GM18520 (cell line): Measurements from ENCODE around the gene ALG1L2.
"Not testable (repeated sequence)": the region's sequence is repeated elsewhere in the genome, so short reads cannot be mapped to it uniquely, and the experiment has no call there.

Source experiments
- ATAC-seq: cut with Tn5 transposase; IDR thresholded peaks from one replicate; pipeline ENCODE4 v1.9.1; 2021; ENCODE audit not compliant: unreplicated experiment

Gene ALG1L2

DNA sequence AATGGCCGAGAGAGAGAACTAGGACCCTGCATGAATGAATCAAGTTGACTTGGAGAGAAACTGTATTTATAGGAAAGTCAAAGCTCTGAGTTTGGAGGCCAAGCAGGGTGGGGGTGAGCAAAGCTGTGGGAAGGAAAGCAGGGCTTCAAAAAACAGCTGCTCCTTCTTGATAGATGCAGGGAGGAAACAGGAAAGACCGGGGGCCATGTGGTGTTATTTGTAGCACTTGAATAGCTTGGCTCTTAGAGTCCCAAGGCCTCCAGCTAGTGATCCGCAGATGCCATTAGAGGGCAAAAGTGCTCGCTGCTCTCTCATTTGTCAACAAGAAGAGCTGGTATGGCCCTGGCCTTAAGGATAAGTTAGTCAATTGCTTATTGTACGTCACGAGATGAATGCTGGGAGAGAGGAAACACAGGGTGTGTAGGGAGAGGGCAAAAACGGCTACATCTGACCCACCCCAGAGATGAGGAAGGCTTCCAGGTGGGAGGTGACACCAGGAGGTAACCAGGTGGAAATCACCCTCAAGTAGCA, at the start of gene ALG1L2:
Gene ALG1L2, plus strand, starts transcription at position 481 of the 531 bp plus-strand sequence. CDS start 186 bp downstream, outside the sequence.
- ATAC-seq = no peak

DNA sequence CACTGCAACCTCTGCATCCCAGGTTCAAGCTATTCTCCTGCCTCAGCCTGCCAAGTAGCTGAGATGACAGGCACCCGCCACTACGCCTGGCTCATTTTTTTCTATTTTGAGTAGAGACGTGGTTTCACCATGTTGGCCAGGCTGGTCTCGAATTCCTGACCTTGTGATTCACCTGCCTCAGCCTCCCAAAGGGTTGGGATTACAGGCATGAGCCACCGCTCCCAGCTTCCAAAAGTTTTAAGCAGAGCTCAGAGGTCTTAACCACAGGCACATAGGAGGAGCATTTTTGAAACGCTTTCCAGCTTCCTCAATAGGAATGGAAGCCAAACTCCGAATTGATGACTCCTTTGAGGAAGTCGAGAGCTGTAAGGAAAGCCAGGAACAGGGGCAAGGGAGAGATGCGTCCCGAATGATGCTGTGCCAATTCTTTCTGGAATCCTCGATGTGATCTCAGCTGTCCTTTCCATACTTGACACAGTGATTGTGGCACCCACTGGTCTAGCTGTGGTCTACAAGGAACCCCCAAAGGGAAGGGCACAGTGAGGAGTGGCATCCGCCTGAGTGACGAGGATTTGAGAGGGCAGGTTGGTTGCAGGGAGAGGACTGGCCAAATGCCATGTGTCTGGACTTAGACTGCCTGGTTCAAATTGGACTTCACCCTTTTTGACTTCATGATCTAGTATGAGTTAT, 44.4 kb upstream of the ALG1L2 start:
- ATAC-seq = not testable (repeated sequence)

GRCh38 chr3:130042736-130043135, 38.9 kb upstream of the ALG1L2 start:
- ATAC-seq = not testable (repeated sequence)

- ATAC-seq = not testable (repeated sequence)
These were observed 38.0 kb upstream of the ALG1L2 start for GRCh38 chr3:130043658-130044057.

DNA sequence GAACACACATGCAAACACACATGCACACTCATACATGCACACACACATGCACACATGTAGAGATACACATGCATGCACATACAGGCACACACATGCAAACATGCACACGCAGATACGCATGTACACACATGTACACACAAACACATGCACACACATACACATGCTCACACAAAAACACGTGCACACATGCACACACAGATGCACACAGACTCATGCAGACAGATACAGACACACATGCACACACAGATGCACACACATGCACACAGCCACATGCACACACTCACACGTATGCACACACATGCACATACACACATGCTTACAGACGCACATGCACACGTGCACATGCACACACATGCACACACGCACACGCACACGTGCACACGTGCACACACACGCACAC, 37.3 kb upstream of the ALG1L2 start:
- ATAC-seq = no peak

- ATAC-seq = no peak
These were observed 32.9 kb upstream of the ALG1L2 start for GRCh38 chr3:130048726-130049125.

GRCh38 chr3:130052366-130052765, 29.3 kb upstream of the ALG1L2 start:
- ATAC-seq = not testable (repeated sequence)

- not testable (repeated sequence) for ATAC-seq
These were observed 28.7 kb upstream of the ALG1L2 start for GRCh38 chr3:130052965-130053364.

DNA sequence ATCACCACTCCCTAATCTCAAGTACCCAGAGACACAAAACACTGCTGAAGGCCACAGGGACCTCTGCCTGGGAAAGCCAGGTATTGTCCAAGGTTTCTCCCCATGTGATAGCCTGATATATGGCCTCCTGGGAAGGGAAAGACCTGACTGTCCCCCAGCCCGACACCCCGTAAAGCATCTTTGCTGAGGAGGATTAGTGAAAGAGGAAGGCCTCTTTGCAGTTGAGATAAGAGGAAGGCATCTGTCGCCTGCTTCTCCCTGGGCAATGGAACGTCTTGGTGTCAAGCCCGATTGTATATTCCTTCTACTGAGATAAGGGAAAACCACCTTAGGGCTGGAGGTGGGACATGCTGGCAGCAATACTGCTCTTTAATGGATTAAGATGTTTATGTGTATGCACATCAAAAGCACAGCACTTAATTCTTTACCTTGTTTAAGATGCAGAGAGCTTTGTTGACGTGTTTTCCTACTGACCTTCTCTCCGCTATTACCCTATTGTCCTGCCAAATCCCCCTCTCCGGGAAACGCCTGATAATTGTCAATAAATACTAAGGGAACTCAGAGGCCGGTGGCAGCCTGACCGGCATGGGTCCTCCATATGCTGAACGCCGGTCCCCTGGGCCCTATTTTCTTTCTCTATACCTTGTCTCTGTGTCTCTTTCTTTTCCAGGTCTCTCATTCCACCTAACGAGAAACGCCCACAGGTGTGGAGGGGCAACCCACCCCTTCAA, 23.9 kb upstream of the ALG1L2 start:
- not testable (repeated sequence) for ATAC-seq

DNA sequence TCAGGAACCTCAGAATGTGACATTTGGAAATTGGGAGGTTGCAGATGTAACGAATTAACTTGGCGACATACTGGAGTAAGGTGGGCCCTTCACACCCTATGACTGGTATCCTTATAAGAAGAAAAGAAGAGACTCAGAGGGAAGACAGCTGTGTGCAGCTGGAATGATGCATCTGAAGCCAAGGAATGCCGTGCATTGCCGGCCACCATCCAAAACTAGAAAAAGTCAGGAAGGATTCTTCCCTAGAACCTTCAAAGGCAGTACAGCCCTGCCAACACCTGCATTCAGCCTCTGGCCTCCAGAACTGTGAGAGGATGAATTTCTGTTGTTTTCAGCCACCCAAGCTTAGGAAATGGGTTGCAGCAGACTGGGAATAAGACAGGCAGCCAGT, 23.4 kb upstream of the ALG1L2 start:
- not testable (repeated sequence) for ATAC-seq

- not testable (repeated sequence) for ATAC-seq
These were observed 22.9 kb upstream of the ALG1L2 start for GRCh38 chr3:130058716-130059115.

- ATAC-seq = not testable (repeated sequence)
These were observed 22.5 kb upstream of the ALG1L2 start for GRCh38 chr3:130059162-130059561.

DNA sequence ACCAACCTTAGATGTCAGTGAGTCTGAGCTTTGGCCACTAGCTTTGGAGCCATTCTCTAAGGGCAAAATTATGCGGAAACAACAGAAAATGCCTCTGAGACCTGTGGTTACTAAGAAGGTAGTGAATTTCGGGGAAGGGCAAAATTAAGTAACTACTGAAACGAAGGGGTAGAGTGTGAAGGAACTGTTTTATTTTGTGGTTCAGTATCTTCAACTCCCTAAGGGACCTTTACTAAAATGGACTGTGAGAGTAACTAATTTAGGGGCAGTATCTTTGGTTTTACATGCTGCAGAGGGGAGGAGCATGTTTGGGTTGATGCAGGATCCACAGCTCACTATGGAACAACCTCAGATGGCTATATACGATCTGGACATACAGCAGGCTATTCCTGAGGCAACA, 8.0 kb upstream of the ALG1L2 start:
- ATAC-seq = no peak

DNA sequence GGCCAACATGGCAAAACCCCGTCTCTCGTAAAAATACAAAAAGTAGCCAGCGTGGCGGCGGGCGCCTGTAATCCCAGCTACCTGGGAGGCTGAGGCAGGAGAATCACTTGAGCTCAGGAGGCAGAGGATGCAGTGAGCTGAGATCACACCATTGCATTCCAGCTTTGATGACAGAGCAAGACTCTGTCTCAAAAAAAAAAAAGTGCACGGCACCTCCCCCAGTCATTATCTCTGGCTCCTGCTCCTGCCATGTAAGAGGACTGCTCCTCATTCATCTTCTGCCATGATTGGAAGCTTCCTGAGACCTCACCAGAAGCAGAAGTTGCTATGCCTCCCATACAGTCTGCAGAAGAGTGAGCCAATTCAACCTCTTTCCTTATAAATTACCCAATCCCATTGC, 4.0 kb upstream of the ALG1L2 start:
- ATAC-seq = no peak

DNA sequence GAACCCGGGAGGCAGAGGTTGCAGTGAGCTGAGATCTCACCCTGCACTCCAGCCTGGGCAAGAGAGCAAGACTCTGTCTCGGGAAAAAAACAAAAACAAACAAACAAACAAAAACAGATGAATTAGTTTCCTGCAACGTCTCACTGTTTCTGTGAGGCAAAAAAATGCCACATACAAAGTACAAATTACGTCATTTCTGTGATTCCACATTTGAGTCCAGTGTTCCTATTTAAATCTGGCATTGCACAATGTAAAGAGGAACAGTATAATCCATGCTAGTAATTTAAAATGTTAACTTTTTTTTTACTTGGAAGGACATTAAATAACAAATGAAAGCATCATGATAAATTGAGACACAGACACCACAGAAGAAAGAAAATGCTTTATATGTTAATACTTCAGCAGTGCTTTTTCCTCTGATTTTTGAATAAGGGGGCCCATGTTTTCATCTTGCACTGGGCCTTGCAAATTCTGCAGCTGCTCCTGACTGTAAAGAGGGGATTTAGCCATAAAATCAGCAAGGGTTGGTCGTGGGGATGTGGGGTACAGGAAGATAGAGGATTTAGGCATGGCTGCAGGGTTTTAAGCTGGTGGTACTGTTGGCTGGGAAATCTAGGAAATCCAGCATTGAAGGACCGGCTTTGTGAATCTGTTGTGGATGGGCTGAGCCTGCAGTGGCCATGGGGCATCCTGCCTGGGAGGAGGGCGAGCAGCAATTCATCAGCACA, 1.9 kb downstream of the ALG1L2 start:
- not testable (repeated sequence) for ATAC-seq

DNA sequence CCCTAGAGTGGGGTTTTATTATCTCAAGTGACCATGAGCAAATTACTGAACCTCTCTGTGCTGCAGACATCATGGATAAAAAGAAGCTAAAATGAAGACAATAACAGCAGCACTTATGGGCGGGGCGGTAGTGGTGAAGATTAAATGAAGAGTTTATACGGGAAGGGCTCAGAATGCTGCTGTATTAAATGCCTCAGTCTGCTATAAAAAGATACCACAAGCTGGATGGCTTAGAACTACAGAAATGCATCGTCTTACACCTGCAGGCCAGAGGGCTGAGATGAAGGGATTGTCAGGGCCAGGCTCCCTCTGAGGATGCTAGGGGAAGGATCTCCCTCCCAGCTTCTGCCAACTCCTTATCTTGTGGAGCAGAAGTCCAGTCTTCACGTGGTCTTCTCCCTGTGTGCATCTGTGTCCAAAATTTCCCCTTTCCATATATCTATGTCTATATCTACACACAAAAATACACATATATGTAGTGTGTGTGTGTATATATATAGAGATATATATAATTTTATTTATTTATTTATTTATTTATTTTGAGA, 2.9 kb downstream of the ALG1L2 start:
- ATAC-seq = no peak

DNA sequence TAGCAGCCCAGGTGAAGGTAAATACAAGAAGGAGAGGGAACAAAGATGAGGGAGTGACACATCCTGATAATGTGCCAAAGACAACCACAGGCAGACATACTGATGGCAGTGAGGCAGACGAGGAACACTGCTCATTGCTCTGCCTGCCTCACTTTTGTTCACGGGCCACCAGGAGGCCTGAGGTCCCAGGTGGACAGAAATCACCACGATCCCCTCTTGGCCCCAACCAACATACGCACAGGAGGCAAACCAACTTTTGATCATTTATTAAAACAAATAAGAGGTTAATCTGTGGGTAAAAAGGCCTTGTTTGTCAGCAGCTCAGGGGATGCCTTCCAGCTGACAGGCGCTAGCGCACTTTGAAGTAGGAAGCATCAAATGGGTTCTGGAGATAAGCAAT, 4.2 kb downstream of the ALG1L2 start:
- no peak for ATAC-seq

- not testable (repeated sequence) for ATAC-seq
These were observed 5.0 kb downstream of the ALG1L2 start for GRCh38 chr3:130086628-130087027.

GRCh38 chr3:130088061-130088460, 6.4 kb downstream of the ALG1L2 start:
- no peak for ATAC-seq

DNA sequence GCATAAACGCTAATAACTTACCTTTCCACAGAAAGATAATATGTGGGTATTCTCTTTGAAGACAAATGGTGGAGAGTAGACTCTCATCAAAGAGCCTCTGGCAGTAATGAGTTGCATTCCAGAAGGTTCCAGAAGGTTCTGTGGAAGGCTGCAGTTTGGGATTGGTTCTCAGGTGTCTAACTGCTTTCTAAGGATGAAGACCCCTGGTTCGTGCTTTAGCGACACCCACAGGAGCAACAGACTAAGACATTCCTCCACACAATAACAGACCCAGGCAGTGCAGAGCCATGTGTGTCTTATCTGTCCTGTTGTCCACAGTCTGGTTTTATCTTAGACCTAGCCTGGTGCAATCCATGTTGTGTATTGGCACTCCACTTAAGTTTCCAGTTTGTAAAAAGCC, 9.1 kb downstream of the ALG1L2 start:
- not testable (repeated sequence) for ATAC-seq

GRCh38 chr3:130091958-130092357, 10.3 kb downstream of the ALG1L2 start:
- no peak for ATAC-seq
